GM23338 (cell line): ENCODE measurements around the gene GBF1. TPM values are rescaled to one million over a fixed set of nuclear protein-coding genes. Genes with fewer than 3 reads are reported as not detected.

Experiments used
- ATAC-seq: fragments of 200-7000 bp; cut with Tn5 transposase; 3 replicates; pipeline ENCODE4 v1.9.1; 2020
- DNase-seq: peaks from one replicate; pipeline ENCODE4 v3.0.0-alpha.2; 2015; ENCODE audit warnings: low spot score
- H2AFZ ChIP-seq: fragments of 200-600 bp; sonication (generic); 2 replicates; pipeline ENCODE4 v1.8.0; 2016; ENCODE audit warnings: antibody characterized with exemption, mild to moderate bottlenecking, moderate library complexity
- H3F3A ChIP-seq: fragments of 200-600 bp; sonication (generic); replicated peaks from 2 replicates; pipeline ENCODE4 v1.8.0; 2017; ENCODE audit warnings: antibody characterized with exemption, mixed run types, low read depth
- H3K27ac ChIP-seq: fragments of 200-600 bp; sonication (generic); 2 replicates; pipeline ENCODE4 v1.6.1; 2016; ENCODE audit warnings: low read depth
- H3K27me3 ChIP-seq: fragments of 200-600 bp; sonication (generic); 2 replicates; pipeline ENCODE4 v1.8.0; 2016; ENCODE audit warnings: mild to moderate bottlenecking, mixed run types, moderate library complexity; ENCODE audit not compliant: insufficient read depth
- H3K36me3 ChIP-seq: fragments of 200-600 bp; sonication (generic); 2 replicates; pipeline ENCODE4 v1.8.0; 2016; ENCODE audit warnings: mild to moderate bottlenecking; ENCODE audit not compliant: insufficient read depth
- H3K4me1 ChIP-seq: fragments of 200-600 bp; sonication (generic); 2 replicates; pipeline ENCODE4 v1.8.0; 2016; ENCODE audit warnings: mild to moderate bottlenecking, moderate library complexity; ENCODE audit not compliant: insufficient read depth
- H3K4me2 ChIP-seq: fragments of 200-600 bp; sonication (generic); 2 replicates; pipeline ENCODE4 v1.7.1; 2017; ENCODE audit warnings: mixed run types
- H3K4me3 ChIP-seq: fragments of 200-600 bp; sonication (generic); 2 replicates; pipeline ENCODE4 v1.6.1; 2016; ENCODE audit warnings: mixed run types
- H3K79me2 ChIP-seq: fragments of 200-600 bp; sonication (generic); replicated peaks from 2 replicates; pipeline ENCODE4 v1.8.0; 2017; ENCODE audit warnings: mild to moderate bottlenecking; ENCODE audit not compliant: insufficient read depth
- H3K9me2 ChIP-seq: fragments of 200-600 bp; sonication (generic); 2 replicates; pipeline ENCODE4 v1.8.0; 2017; ENCODE audit not compliant: insufficient read depth
- H4K20me1 ChIP-seq: fragments of 200-600 bp; sonication (generic); replicated peaks from 2 replicates; pipeline ENCODE4 v1.8.0; 2017; ENCODE audit warnings: mild to moderate bottlenecking; ENCODE audit not compliant: insufficient read depth
- H3K27ac Mint-ChIP-seq: 2 replicates; pipeline ENCODE4 v1.8.0; 2020; ENCODE audit warnings: inconsistent platforms, mild to moderate bottlenecking, moderate library complexity, mixed read lengths
- H3K27me3 Mint-ChIP-seq: 3 replicates; pipeline ENCODE4 v1.8.0; 2022; ENCODE audit warnings: low read depth, mild to moderate bottlenecking, moderate library complexity, mixed read lengths, inconsistent platforms; ENCODE audit not compliant: insufficient read depth, poor library complexity
- H3K36me3 Mint-ChIP-seq: 3 replicates; pipeline ENCODE4 v1.8.0; 2021; ENCODE audit warnings: low read depth, mild to moderate bottlenecking, inconsistent platforms, moderate library complexity, mixed read lengths
- H3K4me1 Mint-ChIP-seq: 3 replicates; pipeline ENCODE4 v1.8.0; 2020; ENCODE audit warnings: mild to moderate bottlenecking, inconsistent platforms, mixed read lengths
- H3K4me3 Mint-ChIP-seq: 3 replicates; pipeline ENCODE4 v1.8.0; 2021; ENCODE audit warnings: moderate library complexity, mild to moderate bottlenecking, inconsistent platforms, mixed read lengths
- H3K9me3 Mint-ChIP-seq: 3 replicates; pipeline ENCODE4 v1.8.0; 2020; ENCODE audit warnings: moderate library complexity, mild to moderate bottlenecking, inconsistent platforms, mixed read lengths
- CTCF ChIP-seq, 2 experiments: fragments of 200-600 bp in 1 of 2; sonication (generic) in 1 of 2; conservative IDR thresholded peaks; 2 replicates each; pipeline versions ENCODE4 v1.5.1 to v1.6.1; 2016 to 2017; ENCODE audit warnings: antibody characterized with exemption in 2 of 2, low read depth in 2 of 2, mild to moderate bottlenecking in 2 of 2, moderate library complexity in 1 of 2
- EZH2 ChIP-seq: fragments of 200-600 bp; sonication (generic); IDR thresholded peaks from one replicate; pipeline ENCODE4 v1.8.0; 2017; ENCODE audit warnings: antibody characterized with exemption, mild to moderate bottlenecking, low read depth; ENCODE audit not compliant: unreplicated experiment
- EZH2phosphoT487 ChIP-seq: fragments of 200-600 bp; sonication (generic); IDR thresholded peaks from one replicate; pipeline ENCODE4 v1.8.1; 2018; ENCODE audit warnings: antibody characterized with exemption; ENCODE audit not compliant: unreplicated experiment
- NANOG ChIP-seq: IDR thresholded peaks from 2 replicates; pipeline ENCODE4 v1.6.1; 2016; ENCODE audit warnings: antibody characterized with exemption, borderline replicate concordance
- POLR2AphosphoS5 ChIP-seq: IDR thresholded peaks from 2 replicates; pipeline ENCODE4 v1.6.1; 2016; ENCODE audit warnings: antibody characterized with exemption, low read depth
- REST ChIP-seq: IDR thresholded peaks from one replicate; pipeline ENCODE4 v1.6.1; 2018; ENCODE audit warnings: antibody characterized with exemption; ENCODE audit not compliant: unreplicated experiment
- STAT1 ChIP-seq: IDR thresholded peaks from one replicate; pipeline ENCODE4 v1.6.1; 2016; ENCODE audit warnings: antibody characterized with exemption; ENCODE audit not compliant: unreplicated experiment
- ZNF114 ChIP-seq: fragments of 250-450 bp; sonication (Bioruptor Pico); IDR thresholded peaks from 2 replicates; pipeline ENCODE4 v1.5.0; 2020; ENCODE audit warnings: mild to moderate bottlenecking, moderate library complexity
- ZNF331 ChIP-seq: fragments of 250-450 bp; sonication (Bioruptor Pico); IDR thresholded peaks from 2 replicates; pipeline ENCODE4 v1.5.0; 2020; ENCODE audit warnings: low read depth, mild to moderate bottlenecking, moderate library complexity
- polyA plus RNA-seq: library from polyadenylated mRNA; unstranded; fragments of >200 nt; fragmentation: Nextera tagmentation; extraction: Ambion mirVana; gene quantifications from 2 replicates; pipeline ENCODE4 v1.2.1, GENCODE V29; 2016
- total RNA-seq: library from RNA; depleted of rRNA; stranded (reverse); fragments of >200 nt; shearing (Covaris generic); gene quantifications from 2 replicates; pipeline ENCODE4 v1.2.3, GENCODE V29; 2014

The GBF1 gene
- total and polyA plus RNA-seq, 2 experiments from 2014 or later = 6.5 to 27.2 TPM

- DNase-seq (no peak), ATAC-seq (no peak)
- H3K4me3 Mint-ChIP-seq = no peak overlapping the region
- H3K27me3 Mint-ChIP-seq = no peaks in the 10 kb centered on the region
- peaks cover 8% of the 10 kb centered on the region for H4K20me1 ChIP-seq
- no peaks in the 10 kb centered on the region for H3K9me2 ChIP-seq
- no peak overlapping the region for H3K27ac Mint-ChIP-seq
- no peaks in the 10 kb centered on the region for H3K9me3 Mint-ChIP-seq
- no peak overlapping the region for H3K4me2 ChIP-seq
- no peaks in the 10 kb centered on the region for H3K36me3 ChIP-seq
- H3K27me3 ChIP-seq = no peaks in the 10 kb centered on the region
- TF ChIP-seq ZNF114 (CRISPR knock-in tag) (no peak), REST (no peak), EZH2 (no peak), EZH2phosphoT487 (no peak)
- H3K36me3 Mint-ChIP-seq = no peaks in the 10 kb centered on the region
- no peak overlapping the region for H3K27ac ChIP-seq
- no peak overlapping the region for H2AFZ ChIP-seq
- no peaks in the 10 kb centered on the region for H3K4me1 Mint-ChIP-seq
- peaks cover 2% of the 10 kb centered on the region; the same call in 1 of the 2 replicates for H3K79me2 ChIP-seq
- H3K4me1 ChIP-seq = no peaks in the 10 kb centered on the region
- no peaks in the 10 kb centered on the region for H3F3A ChIP-seq
- no peak overlapping the region for H3K4me3 ChIP-seq
Measured at GRCh38 chr10:102285133-102285532, 39.8 kb downstream of the GBF1 start.

GRCh38 chr10:102286216-102286615, 40.9 kb downstream of the GBF1 start:
- no peak overlapping the region for H2AFZ ChIP-seq
- no peaks in the 10 kb centered on the region for H3K36me3 ChIP-seq
- no peak for DNase-seq
- no peaks in the 10 kb centered on the region for H3K9me2 ChIP-seq
- no peak overlapping the region for H3K4me3 Mint-ChIP-seq
- ATAC-seq = no peak
- H3K79me2 ChIP-seq = peaks cover 2% of the 10 kb centered on the region; the same call in 1 of the 2 replicates
- no peak overlapping the region for H3K4me2 ChIP-seq
- no peaks in the 10 kb centered on the region for H3K27me3 Mint-ChIP-seq
- H3K27ac Mint-ChIP-seq = no peak overlapping the region
- H3K4me3 ChIP-seq = no peak overlapping the region
- no peak for TF ChIP-seq EZH2phosphoT487
- TF ChIP-seq POLR2AphosphoS5 = no peak
- no peak for TF ChIP-seq EZH2
- TF ChIP-seq CTCF (conservative IDR thresholded peaks at IDR 0.05; ENCODE audit: low read depth in 2 of 2) = no peak
- TF ChIP-seq NANOG = no peak
- TF ChIP-seq ZNF331 (CRISPR knock-in tag) = no peak
- TF ChIP-seq STAT1 = no peak
- no peak for TF ChIP-seq REST
- TF ChIP-seq ZNF114 (CRISPR knock-in tag) = no peak
- H3K27ac ChIP-seq = no peak overlapping the region
- no peaks in the 10 kb centered on the region for H3K36me3 Mint-ChIP-seq
- H4K20me1 ChIP-seq = peaks cover 8% of the 10 kb centered on the region
- no peaks in the 10 kb centered on the region for H3K4me1 ChIP-seq
- H3K9me3 Mint-ChIP-seq = no peaks in the 10 kb centered on the region
- no peaks in the 10 kb centered on the region for H3F3A ChIP-seq
- no peaks in the 10 kb centered on the region for H3K27me3 ChIP-seq
- H3K4me1 Mint-ChIP-seq = no peaks in the 10 kb centered on the region
